IPS-18c (cell line): ENCODE results near the gene WDR37.
"Not testable (repeated sequence)": the region's sequence is repeated elsewhere in the genome, so short reads cannot be mapped to it uniquely, and the experiment has no call there.

Experiments
- H3K4me3 ChIP-seq: 2 replicates; pipeline ENCODE4 v1.7.0; 2013; ENCODE audit warnings: low read depth, mild to moderate bottlenecking, low read length, moderate library complexity; ENCODE audit not compliant: insufficient read depth
- H3K9me3 ChIP-seq: one replicate; pipeline ENCODE4 v1.6.1; 2013; ENCODE audit warnings: mild to moderate bottlenecking, low read length, moderate library complexity; ENCODE audit not compliant: control insufficient read depth, insufficient read depth

Gene WDR37

DNA sequence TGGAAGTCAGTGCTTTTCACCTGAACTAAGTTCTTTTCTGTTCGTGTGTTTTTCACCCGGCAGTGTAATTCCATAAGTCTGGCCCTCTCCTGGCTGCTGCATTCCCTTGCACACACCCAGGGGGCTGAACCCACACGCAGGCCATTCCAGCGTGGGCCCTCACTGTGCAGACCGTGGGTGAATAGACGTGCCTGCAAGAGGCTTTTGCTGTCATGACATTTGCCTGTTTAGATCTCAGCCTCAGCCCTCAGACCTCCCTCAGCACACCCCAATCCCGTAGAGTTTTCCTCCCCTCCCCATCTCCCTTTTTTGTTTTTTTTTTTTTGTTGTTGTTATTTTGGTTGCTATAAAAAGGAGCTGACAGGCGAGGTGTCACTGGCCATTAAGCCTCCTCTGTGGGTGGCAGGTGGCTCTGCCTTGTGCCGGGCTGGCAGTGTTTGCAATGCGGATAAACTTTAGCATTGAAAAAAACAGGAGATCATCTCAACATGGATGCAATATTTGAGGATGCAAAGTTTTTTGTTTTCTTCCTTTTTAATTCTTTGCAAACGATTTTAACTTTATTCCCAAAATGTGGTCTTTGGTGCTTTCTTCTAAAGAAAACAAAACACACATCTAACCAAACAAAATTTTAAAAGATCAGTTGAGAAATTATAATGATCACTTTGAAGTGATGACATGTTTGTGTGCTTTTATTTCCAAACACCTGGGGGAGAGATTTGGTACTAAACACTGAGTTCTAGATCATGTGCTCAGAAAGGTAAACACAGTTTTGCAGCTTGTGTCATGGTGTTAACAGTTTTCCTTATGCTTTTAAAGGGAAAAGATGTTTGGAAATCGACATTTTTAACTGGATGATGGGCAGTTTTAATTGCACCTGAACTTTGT, 58.8 kb downstream of the WDR37 start:
- Histone ChIP-seq H3K4me3 (no peak overlapping the region), H3K9me3 (no peaks in the 10 kb centered on the region)

DNA sequence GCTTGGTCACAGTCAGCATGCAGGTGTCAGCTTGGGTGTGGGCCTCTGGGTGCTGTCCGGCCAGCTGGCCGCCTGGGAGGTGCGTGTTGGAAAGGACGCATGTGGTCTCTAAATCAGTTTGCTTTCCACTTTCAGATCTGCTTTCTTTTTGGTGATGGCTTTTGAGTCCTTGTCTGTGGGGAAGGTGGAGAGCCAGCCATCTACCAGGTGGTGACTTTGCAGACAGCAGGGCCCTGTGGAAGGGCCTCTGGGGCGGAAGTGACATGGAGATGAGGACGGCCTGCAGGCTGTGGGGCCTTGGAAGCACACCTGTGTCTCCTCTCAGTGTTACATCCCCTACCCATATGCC, 59.4 kb downstream of the WDR37 start:
- Histone ChIP-seq H3K9me3 (no peaks in the 10 kb centered on the region), H3K4me3 (no peak overlapping the region)

DNA sequence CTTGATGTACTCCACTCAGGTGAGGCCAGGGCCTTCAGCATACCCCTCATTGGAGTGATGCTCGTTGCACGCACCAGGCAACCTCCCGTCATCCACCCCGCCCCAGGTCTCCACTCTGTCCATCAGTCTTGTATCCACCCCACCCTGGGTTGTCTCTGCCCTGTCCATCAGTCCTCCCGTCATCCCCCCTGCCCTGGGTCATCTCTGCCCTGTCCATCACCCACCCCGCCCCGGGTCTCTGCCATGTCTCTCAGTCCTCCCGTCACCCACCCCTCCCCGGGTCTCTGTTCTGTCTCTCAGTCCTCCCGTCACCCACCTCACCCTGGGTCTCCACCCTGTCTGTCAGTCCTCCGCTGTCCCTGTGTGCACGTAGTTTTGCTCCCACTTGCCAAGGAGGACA, 59.9 kb downstream of the WDR37 start:
- Histone ChIP-seq H3K4me3 (no peak overlapping the region), H3K9me3 (no peaks in the 10 kb centered on the region)

DNA sequence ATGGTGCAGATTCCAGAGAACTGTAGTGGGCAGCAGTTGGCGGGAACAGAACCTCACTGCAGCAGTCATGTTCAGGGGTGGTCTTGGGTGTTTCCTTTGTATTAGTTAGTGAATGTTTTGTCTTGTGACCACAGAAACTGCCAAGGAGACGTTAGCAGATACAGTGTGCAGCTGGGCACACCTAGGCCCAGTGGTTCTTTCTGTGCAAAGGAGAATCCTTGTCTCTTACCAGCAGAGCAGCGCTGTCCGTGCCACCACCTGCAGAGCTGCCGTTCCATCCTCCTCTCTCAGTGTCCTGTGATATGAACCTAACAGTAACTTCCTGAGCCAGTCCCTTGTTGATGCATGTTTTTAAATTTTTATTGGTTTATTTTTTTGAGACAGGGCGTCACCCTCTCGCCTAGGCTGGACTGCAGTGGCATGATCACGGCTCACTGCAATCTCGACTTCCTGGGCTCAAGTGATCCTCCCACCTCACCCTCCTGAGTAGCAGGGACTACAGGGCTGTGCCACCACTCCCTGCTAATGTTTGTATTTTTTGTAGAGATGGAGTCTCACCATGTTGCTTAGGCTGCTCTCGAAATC, 60.6 kb downstream of the WDR37 start:
- no peaks in the 10 kb centered on the region for H3K9me3 ChIP-seq

DNA sequence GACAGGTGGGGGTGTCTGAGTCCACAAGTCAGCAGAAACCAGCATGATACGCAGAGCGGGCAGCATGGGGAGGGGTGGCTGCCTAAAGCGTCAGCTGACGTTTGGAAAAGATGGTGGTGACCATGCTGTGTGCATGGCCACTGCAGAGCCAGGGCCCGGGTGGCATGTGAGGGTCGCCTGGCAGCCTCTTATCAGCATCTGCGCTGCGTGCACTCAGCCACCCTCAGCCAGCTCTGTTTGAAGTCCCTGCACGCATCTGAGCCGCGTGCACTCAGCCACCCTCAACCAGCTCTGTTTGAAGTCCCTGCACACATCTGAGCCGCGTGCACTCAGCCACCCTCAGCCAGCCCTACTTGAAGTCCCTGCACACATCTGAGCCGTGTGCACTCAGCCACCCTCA, 61.5 kb downstream of the WDR37 start:
- no peak overlapping the region for H3K4me3 ChIP-seq

More for the DNA sequence above, 60.6 kb downstream of the WDR37 start:
- no peak overlapping the region for H3K4me3 ChIP-seq

DNA sequence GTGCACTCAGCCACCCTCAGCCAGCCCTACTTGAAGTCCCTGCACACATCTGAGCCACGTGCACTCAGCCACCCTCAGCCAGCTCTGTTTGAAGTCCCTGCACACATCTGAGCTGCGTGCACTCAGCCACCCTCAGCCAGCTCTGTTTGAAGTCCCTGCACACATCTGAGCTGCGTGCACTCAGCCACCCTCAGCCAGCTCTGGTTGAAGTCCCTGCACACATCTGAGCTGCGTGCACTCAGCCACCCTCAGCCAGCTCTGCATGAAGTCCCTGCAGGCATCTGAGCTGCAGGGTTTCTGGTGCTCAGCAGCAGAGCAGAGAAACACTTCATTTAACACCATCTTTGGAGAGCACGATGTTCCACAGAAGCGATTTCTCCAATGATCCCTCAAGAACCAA, 62.1 kb downstream of the WDR37 start:
- not testable (repeated sequence) for H3K9me3 ChIP-seq, H3K4me3 ChIP-seq

More for the DNA sequence above, 61.5 kb downstream of the WDR37 start:
- H3K9me3 ChIP-seq = no peaks in the 10 kb centered on the region

DNA sequence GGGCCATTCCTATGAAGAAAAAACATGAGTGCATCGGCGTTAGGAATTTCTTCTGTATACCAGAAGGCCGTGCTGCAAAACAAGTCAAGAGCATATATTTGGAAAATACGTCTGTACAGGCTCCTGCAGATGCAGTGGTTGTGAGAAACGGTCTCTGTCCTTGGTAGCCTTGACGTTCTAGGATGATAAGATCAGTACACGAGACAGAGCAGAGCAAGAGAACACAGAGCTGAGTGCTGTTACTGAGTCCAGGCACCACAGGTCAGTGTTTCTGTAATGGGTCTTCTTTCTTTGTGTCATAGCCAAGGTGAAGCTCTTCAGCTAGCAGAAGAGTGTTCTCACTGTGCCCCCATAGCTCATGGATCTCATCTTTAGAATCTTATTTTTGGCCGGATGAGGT, 62.8 kb downstream of the WDR37 start:
- H3K4me3 ChIP-seq = no peak overlapping the region
- no peaks in the 10 kb centered on the region for H3K9me3 ChIP-seq

DNA sequence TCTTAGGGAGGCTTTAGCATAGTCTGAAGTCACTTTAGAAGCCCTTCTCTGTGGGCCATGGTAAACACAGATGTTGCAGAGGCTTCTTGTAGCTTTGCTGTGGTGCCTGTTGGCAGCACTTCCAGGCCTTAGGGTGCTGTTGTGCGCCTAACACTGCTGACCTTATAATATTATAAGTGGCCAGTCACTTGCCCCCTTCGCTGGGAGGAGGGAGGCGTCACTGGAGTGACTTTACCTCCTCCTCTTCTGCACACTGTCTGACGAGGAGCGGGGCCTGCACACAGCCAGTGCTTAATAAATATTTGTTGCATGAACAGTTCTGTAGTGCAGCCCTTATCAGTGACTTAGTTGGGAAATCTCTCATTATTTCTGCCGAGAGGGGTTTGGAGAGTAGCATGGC, 63.3 kb downstream of the WDR37 start:
- Histone ChIP-seq H3K4me3 (no peak overlapping the region), H3K9me3 (no peaks in the 10 kb centered on the region)

DNA sequence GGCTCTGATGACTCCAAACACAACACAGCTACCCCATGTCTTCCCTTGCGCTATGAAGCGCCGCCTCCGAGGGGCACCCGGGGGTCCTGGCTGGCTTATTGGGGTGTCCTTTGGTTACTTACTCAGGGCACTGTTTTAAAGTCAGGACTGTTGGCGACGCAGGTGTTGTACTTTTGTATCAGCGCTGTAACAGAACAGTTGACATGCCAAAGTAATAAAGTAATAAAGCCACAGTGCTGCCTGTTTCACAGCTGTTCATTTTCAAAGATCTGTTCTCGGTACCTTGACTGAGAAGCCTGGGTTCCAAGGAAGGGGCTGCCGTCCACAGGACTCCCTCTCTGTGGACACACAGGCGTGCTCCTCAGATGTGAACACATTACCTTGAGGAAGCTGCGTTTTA, 64.1 kb downstream of the WDR37 start:
- H3K9me3 ChIP-seq = no peaks in the 10 kb centered on the region
- no peak overlapping the region for H3K4me3 ChIP-seq

DNA sequence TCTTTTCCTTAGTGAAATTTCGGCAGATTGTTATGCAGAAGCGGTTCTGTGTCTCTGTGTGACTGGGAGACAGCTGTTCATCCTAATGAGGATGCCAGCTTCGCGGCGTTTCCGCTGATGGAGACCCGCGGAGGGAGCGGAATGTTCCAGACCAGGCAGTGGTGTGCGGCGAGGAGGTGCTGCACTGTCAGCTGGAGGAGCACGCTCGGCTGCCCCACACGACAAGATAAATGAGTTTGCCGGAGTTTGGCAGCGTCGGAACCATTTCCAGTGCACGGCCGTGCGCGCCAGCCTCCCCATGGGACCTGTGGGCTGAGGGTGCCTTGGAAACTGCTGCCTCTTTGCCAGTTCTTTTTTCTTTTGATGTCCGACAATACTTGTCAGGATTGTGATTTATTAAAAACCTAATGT, 64.6 kb downstream of the WDR37 start:
- Histone ChIP-seq H3K9me3 (no peaks in the 10 kb centered on the region), H3K4me3 (no peak overlapping the region)

DNA sequence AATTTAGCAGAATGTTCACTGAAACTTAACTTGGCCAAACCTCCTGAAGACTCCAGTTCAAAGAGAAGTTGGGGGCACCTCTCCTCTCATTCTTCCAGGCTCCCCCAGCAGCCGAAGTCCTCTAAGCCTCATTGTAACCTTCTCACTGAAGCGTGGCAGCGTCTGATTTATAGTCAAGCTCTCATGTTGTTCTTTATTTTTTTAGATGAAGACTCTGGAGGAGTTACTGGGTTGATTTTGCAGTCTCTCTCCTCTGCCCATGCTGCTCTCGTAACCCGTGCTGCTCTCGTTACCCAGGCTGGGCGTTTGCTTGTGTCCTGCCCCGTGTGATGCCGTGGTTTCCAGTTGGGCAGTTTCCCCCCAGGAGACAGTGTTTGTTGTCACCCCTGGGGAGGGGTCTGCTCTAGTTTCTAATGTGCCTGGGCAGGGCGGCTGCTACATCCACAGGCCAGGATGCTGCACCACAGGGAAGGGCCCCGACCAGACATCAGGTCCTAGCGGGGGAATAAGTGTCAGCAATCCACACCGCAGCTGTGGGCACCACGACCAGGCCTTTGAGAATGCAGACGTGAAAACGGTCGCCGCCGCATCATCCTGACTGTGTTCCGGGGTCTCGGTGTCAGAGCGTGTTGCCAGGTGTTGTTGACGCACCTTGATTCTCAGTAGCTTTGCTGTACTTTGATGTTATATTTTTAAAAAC, 65.2 kb downstream of the WDR37 start:
- Histone ChIP-seq H3K9me3 (no peaks in the 10 kb centered on the region), H3K4me3 (no peak overlapping the region)

DNA sequence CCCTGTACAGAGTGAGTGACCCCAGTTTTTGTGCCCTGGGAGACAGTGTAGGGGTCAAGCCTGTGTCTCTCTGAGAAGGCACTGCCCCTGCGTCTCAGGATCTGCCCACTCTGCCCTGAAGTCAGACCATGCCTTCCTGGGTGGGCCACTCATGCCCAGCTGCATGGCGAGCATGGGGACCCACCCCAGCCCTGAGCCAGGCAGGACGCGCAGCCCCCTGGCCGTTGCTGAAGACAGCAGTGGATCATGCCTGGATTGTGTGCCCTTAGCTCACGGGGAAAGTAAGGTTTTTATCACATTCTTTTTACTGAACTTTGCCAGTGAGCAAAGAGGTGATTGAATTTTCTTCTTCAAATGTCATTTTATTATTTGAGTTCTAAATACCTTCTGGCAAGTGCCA, 66.2 kb downstream of the WDR37 start:
- Histone ChIP-seq H3K4me3 (no peak overlapping the region), H3K9me3 (no peaks in the 10 kb centered on the region)

DNA sequence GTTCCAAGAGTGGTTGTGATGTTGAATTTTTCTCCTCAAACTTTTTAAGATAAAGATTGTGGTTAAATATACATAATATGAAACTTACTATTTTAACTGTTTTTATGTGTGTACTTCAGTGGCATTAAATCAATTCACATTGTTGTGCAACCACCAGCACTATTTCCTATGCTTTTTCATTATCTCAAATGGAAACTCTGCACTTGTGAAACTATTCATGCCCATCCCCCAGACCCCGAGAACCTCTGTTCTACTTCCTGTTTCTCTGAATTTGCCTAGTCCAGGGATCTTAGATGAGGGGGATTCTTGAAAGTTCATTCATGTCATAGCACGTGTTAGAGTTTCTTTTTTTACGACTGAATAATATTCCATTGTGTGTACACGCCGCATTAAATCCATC, 67.0 kb downstream of the WDR37 start:
- H3K4me3 ChIP-seq = no peak overlapping the region
- no peaks in the 10 kb centered on the region for H3K9me3 ChIP-seq

DNA sequence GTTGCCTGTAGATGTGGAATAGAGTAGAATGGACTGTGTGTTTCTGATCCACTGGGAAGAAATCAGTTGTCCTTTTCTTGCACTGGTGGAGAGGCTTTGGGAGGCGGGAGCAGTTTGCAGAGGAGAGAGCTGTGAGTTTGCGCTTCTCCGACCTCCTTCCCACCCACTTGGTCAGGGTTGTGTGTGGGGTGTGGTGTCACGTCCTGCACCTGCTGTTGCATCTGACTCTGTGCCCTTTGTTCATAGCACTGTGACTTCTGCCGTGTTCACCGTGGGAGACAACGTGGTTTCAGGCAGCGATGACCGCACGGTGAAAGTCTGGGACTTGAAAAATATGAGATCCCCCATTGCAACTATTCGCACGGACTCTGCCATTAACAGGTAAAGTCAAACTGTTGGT, 67.8 kb downstream of the WDR37 start:
- no peaks in the 10 kb centered on the region for H3K9me3 ChIP-seq
- H3K4me3 ChIP-seq = no peak overlapping the region

DNA sequence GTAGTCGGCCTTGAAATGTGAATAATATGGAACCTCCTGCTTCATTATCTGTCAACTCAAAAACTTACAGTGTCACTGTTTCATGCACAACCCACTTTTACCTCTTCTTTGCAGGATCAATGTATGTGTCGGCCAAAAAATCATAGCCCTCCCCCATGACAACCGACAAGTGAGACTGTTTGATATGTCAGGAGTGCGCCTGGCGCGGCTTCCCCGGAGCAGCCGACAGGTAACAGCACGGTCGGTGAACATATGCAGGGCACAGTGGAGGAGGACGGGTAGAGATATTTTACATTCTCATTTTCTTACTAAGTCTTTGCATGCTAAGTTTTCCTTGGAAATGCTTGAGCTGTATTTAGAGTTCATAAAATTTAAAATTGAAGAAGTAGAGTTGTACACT, 68.6 kb downstream of the WDR37 start:
- no peaks in the 10 kb centered on the region for H3K9me3 ChIP-seq
- no peak overlapping the region for H3K4me3 ChIP-seq

DNA sequence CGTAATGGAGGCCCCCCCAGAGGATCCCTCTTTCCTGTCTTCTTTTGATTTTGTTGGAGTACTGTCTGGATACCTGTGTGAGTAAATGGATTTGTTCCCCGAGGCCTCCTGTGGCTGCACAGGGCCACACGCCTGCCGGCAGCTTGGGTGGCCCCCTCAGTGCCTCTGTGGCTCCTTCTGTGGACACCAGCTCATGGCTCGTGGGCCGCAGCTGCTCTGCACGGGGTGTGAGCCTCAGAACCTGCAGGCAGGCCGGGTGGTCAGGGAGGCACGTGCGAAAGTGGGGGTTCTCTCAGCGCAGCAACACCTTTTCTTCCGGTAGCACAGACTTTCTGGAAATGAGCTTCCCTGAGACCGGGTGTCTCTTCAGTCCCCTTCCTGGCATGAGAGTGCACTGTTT, 70.3 kb downstream of the WDR37 start:
- H3K9me3 ChIP-seq = no peaks in the 10 kb centered on the region
- H3K4me3 ChIP-seq = no peak overlapping the region

DNA sequence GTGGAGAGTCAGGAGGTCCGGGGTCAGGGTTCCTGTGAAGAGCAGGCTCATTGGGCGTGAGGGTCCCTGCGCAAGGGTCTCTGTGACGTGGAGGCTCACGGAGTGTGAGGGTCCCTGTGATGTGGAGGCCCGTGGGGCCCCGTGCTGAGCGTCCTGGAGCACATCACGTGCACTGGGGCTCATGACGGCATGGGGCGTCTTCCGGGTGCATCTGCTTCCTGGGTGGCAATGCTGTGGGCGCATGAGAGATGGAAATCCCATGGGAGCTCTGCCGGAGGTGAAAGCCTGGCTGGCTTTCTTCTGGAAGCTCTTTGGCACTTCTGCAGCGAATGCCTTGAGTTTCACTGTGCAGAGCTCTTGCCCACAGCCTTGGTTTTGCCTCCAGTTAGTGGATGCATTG, 71.4 kb downstream of the WDR37 start:
- Histone ChIP-seq H3K4me3 (no peak overlapping the region), H3K9me3 (no peaks in the 10 kb centered on the region)

DNA sequence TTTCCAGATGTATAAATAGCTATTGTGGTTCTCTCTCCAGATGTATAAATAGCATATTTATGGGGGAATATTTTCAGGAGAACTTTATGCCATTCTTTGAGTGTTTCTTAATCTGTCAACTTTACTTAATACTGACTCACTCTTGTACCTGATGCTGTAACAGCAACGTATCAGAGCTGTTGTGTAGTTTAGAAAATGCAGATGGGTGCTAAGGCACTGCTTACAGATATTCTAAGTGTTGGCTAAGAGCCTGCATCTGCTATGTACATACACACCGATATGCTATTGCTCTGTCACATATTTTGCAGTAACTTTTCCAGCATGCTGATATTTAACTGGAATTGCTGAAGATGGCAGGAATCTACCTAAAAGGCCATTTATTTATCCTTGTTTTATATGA, 71.9 kb downstream of the WDR37 start:
- no peak overlapping the region for H3K4me3 ChIP-seq
- H3K9me3 ChIP-seq = no peaks in the 10 kb centered on the region
